HCT116 (cell line): Measurements from ENCODE around the gene ARHGDIA. TPM values are rescaled to one million over a fixed set of nuclear protein-coding genes. Genes with fewer than 3 reads are reported as not detected.

Experiments
- ATAC-seq: fragments of 200-7000 bp; cut with Tn5 transposase; 2 replicates; pipeline ENCODE4 v1.9.1; 2020; ENCODE audit warnings: mild to moderate bottlenecking, moderate library complexity
- BruUV-seq: library from RNA; stranded (reverse); fragments of 400-500 nt; replicated peaks from 2 replicates; lab custom pipeline; 2021; lab: Mats Ljungman, UMichigan
- CTCF ChIA-PET: fragments of 300-600 bp; sonication (Branson Sonifier 250); formaldehyde crosslinking; loops from one replicate; lab custom pipeline; 2021; ENCODE audit warnings: antibody characterized with exemption; lab: Charles Lee
- POLR2A ChIA-PET: fragments of 300-600, 350-600 bp; sonication (Branson Sonifier 250); formaldehyde crosslinking; loops from one replicate; lab custom pipeline; 2021; ENCODE audit warnings: antibody characterized with exemption; lab: Charles Lee
- RAD21 ChIA-PET, 2 experiments: fragments of 300-600 bp; sonication (Branson Sonifier 250); formaldehyde crosslinking; loops; one replicate each; lab custom pipeline; 2023; ENCODE audit warnings: low total read pairs in 2 of 2; ENCODE audit not compliant: uncharacterized antibody in 2 of 2, unreplicated experiment in 2 of 2, low non-redundant PET in 1 of 2; lab: Charles Lee
- DNase-seq: peaks from one replicate; pipeline ENCODE4 v3.0.0-alpha.2; 2010; ENCODE audit warnings: low read depth, low spot score
- H2AFZ ChIP-seq: fragments of 200-600 bp; shearing (Covaris generic), sonication (generic); 2 replicates; pipeline ENCODE4 v1.6.1; 2017; ENCODE audit warnings: low read depth, mixed run types, mixed read lengths, antibody characterized with exemption, low read length; ENCODE audit not compliant: poor library complexity, severe bottlenecking
- H3K27ac ChIP-seq: 2 replicates; pipeline ENCODE4 v1.5.1; 2012; ENCODE audit warnings: low read depth, low read length
- H3K27me3 ChIP-seq: fragments of 200-600 bp; sonication (generic); 2 replicates; pipeline ENCODE4 v1.6.1; 2016; ENCODE audit warnings: mixed run types, low read length, mixed read lengths; ENCODE audit not compliant: insufficient read depth
- H3K36me3 ChIP-seq, 2 experiments: fragments of 200-500 bp in 1 of 2; fragments of 200-600 bp in 1 of 2; sonication (Bioruptor generic) in 1 of 2; sonication (generic) in 1 of 2; 2 replicates each; pipeline versions ENCODE4 v1.5.1 to v1.6.1; 2014 to 2016; ENCODE audit warnings: low read length in 2 of 2, inconsistent platforms in 1 of 2, mixed read lengths in 1 of 2, mixed run types in 1 of 2; ENCODE audit not compliant: insufficient read depth in 2 of 2, control insufficient read depth in 1 of 2
- H3K4me1 ChIP-seq, 2 experiments: fragments of 200-600 bp in 1 of 2; sonication (generic) in 1 of 2; 2 replicates each; pipeline versions ENCODE4 v1.5.1 to v1.6.1; 2012 to 2017; ENCODE audit warnings: low read length in 2 of 2, inconsistent platforms in 1 of 2, mild to moderate bottlenecking in 1 of 2, mixed read lengths in 1 of 2, mixed run types in 1 of 2, moderate library complexity in 1 of 2; ENCODE audit not compliant: insufficient read depth in 2 of 2, control insufficient read depth in 1 of 2
- H3K4me2 ChIP-seq: fragments of 200-600 bp; sonication (generic); 2 replicates; pipeline ENCODE4 v1.6.1; 2017; ENCODE audit warnings: mixed run types, low read length, mixed read lengths
- H3K4me3 ChIP-seq, 2 experiments: fragments of 200-600 bp in 1 of 2; sonication (generic) in 1 of 2; replicated peaks in 1 of 2; 2 replicates each; pipeline ENCODE4 v1.5.1; 2011 to 2016; ENCODE audit warnings: low read length in 2 of 2, control low read depth in 1 of 2, low read depth in 1 of 2, mild to moderate bottlenecking in 1 of 2, mixed read lengths in 1 of 2, mixed run types in 1 of 2
- H3K79me2 ChIP-seq: fragments of 200-600 bp; sonication (generic); 2 replicates; pipeline ENCODE4 v1.6.1; 2017; ENCODE audit warnings: mild to moderate bottlenecking, mixed run types, low read length, moderate library complexity, mixed read lengths; ENCODE audit not compliant: insufficient read depth
- H3K9ac ChIP-seq: fragments of 200-600 bp; sonication (generic); 2 replicates; pipeline ENCODE4 v1.6.1; 2016; ENCODE audit warnings: low read length, mixed read lengths
- H3K9me2 ChIP-seq: fragments of 200-600 bp; sonication (generic), shearing (Covaris generic); 2 replicates; pipeline ENCODE4 v1.6.1; 2017; ENCODE audit warnings: mixed run types, mild to moderate bottlenecking, moderate library complexity; ENCODE audit not compliant: insufficient read depth
- H3K9me3 ChIP-seq, 2 experiments: fragments of 200-500 bp in 1 of 2; fragments of 200-600 bp in 1 of 2; sonication (Bioruptor generic) in 1 of 2; sonication (generic) in 1 of 2; 2 replicates each; pipeline ENCODE4 v1.6.1; 2014 to 2017; ENCODE audit warnings: low read length in 2 of 2, mixed read lengths in 2 of 2, inconsistent platforms in 1 of 2, low read depth in 1 of 2, mild to moderate bottlenecking in 1 of 2, mixed run types in 1 of 2, moderate library complexity in 1 of 2; ENCODE audit not compliant: control insufficient read depth in 1 of 2, insufficient read depth in 1 of 2
- H4K20me1 ChIP-seq: fragments of 200-600 bp; sonication (generic), shearing (Covaris generic); 2 replicates; pipeline ENCODE4 v1.6.1; 2017; ENCODE audit warnings: mixed run types, mild to moderate bottlenecking, moderate library complexity; ENCODE audit not compliant: insufficient read depth
- CBX3 ChIP-seq: IDR thresholded peaks from 2 replicates; pipeline ENCODE4 v1.6.1; 2012; ENCODE audit warnings: low read depth
- CEBPB ChIP-seq: IDR thresholded peaks from 2 replicates; pipeline ENCODE4 v1.6.1; 2012; ENCODE audit warnings: low read depth
- EGR1 ChIP-seq: IDR thresholded peaks from 2 replicates; pipeline ENCODE4 v1.6.1; 2012; ENCODE audit warnings: low read depth
- ELF1 ChIP-seq: IDR thresholded peaks from 2 replicates; pipeline ENCODE4 v1.6.1; 2012; ENCODE audit warnings: low read depth, borderline replicate concordance
- EZH2 ChIP-seq: fragments of 200-600 bp; sonication (generic); IDR thresholded peaks from 2 replicates; pipeline ENCODE4 v1.6.1; 2017; ENCODE audit warnings: antibody characterized with exemption, mixed run types
- EZH2phosphoT487 ChIP-seq: fragments of 200-600 bp; IDR thresholded peaks from 2 replicates; pipeline ENCODE4 v1.6.1; 2018; ENCODE audit warnings: antibody characterized with exemption, borderline replicate concordance
- FOSL1 ChIP-seq: IDR thresholded peaks from 2 replicates; pipeline ENCODE4 v1.6.1; 2012; ENCODE audit warnings: low read depth
- JUND ChIP-seq: IDR thresholded peaks from 2 replicates; pipeline ENCODE4 v1.6.1; 2012
- POLR2A ChIP-seq: IDR thresholded peaks from 2 replicates; pipeline ENCODE4 v1.7.0; 2011; ENCODE audit warnings: borderline replicate concordance; ENCODE audit not compliant: insufficient read depth, insufficient read length; ENCODE audit errors: extremely low read depth
- POLR2AphosphoS5 ChIP-seq: IDR thresholded peaks from 2 replicates; pipeline ENCODE4 v1.6.1; 2011; ENCODE audit warnings: mild to moderate bottlenecking, low read depth, low read length, moderate library complexity
- RAD21 ChIP-seq: IDR thresholded peaks from 2 replicates; pipeline ENCODE4 v1.6.1; 2012; ENCODE audit warnings: low read depth, mild to moderate bottlenecking
- SIN3A ChIP-seq: IDR thresholded peaks from 2 replicates; pipeline ENCODE4 v1.6.1; 2012; ENCODE audit warnings: low read depth
- SP1 ChIP-seq: IDR thresholded peaks from 2 replicates; pipeline ENCODE4 v1.6.1; 2012; ENCODE audit warnings: low read depth
- SRF ChIP-seq: IDR thresholded peaks from 2 replicates; pipeline ENCODE4 v1.6.1; 2012; ENCODE audit warnings: low read depth
- TCF7L2 ChIP-seq: IDR thresholded peaks from 2 replicates; pipeline ENCODE4 v1.7.0; 2011; ENCODE audit warnings: borderline replicate concordance, inconsistent platforms; ENCODE audit not compliant: insufficient read depth, insufficient read length; ENCODE audit errors: extremely low read depth
- YY1 ChIP-seq: IDR thresholded peaks from 2 replicates; pipeline ENCODE4 v1.6.1; 2011; ENCODE audit warnings: low read length, low read depth, moderate library complexity, mild to moderate bottlenecking; ENCODE audit not compliant: insufficient replicate concordance; ENCODE audit errors: extremely low read depth
- ZBTB33 ChIP-seq: IDR thresholded peaks from 2 replicates; pipeline ENCODE4 v1.6.1; 2011; ENCODE audit warnings: mild to moderate bottlenecking, low read length, moderate library complexity; ENCODE audit not compliant: insufficient replicate concordance; ENCODE audit errors: extremely low read depth
- ZFX ChIP-seq: fragments of 450-650 bp; IDR thresholded peaks from 2 replicates; pipeline ENCODE4 v1.6.1; 2017
- ZNF274 ChIP-seq: fragments of 200-500 bp; sonication (Bioruptor generic); IDR thresholded peaks from 2 replicates; pipeline ENCODE4 v1.6.1; 2014; ENCODE audit warnings: mild to moderate bottlenecking, low read depth, low read length, inconsistent platforms
- intact Hi-C: fragments of 100-400 bp; cut with micrococcal nuclease; formaldehyde crosslinking; loops from 2 replicates; pipeline ENCODE4 v1.10.0; 2022
- total RNA-seq: library from RNA; stranded (reverse); gene quantifications from one replicate; pipeline ENCODE4 v1.2.1, GENCODE V29; 2021; ENCODE audit not compliant: unreplicated experiment
- TF ChIP-seq, protein P1 (sequence below): IDR thresholded peaks from 2 replicates; pipeline ENCODE4 v1.6.1; 2012; ENCODE audit warnings: low read depth
- TF ChIP-seq, protein P2 (sequence below): IDR thresholded peaks from 2 replicates; pipeline ENCODE4 v1.6.1; 2012
- TF ChIP-seq, protein P3 (sequence below): IDR thresholded peaks from 2 replicates; pipeline ENCODE4 v1.6.1; 2012

The ARHGDIA gene
- total RNA-seq, 1 experiment from 2014 or later = 554 TPM

GRCh38 chr17:81898029-81898866 lies 27.1 kb upstream of the ARHGDIA start:
- Histone ChIP-seq H3K4me1 (peaks cover 24 to 52% of the 10 kb centered on the region in 2 experiments), H3K9me2 (no peaks in the 10 kb centered on the region), H3K4me3 (peak overlapping the region in 1 of 2 experiments; percentile 13; a peak in 2 of 4 replicates), H2AFZ (no peak overlapping the region), H3K36me3 (peaks cover 11 to 30% of the 10 kb centered on the region in 2 experiments; a peak in 2 of 4 replicates), H3K9me3 (no peaks in the 10 kb centered on the region), H3K79me2 (peaks cover 18% of the 10 kb centered on the region), H3K9ac (peak overlapping the region; percentile 47), H4K20me1 (no peaks in the 10 kb centered on the region), H3K27ac (peak overlapping the region; percentile 85), H3K27me3 (no peaks in the 10 kb centered on the region), H3K4me2 (peak overlapping the region; percentile 60)
- DNase-seq (peak; percentile 56), ATAC-seq (peak; percentile 69)
- ChIA-PET POLR2A (interaction anchor here (0.8 to 1.1 kb wide), 2 partner anchors 14 to 15 kb away, joined by 3 read pairs; no protein-coding TSS in a partner anchor), RAD21 (no interaction called here), CTCF (no interaction called here)
- intact Hi-C loops = no loop called here
- no TSS peak for BruUV-seq
- TF ChIP-seq POLR2A (no peak), EGR1 (no peak), SIN3A (0 out of 2 replicates have a peak, but pooled peaks have one; percentile 44), ELF1 (no peak), JUND (no peak; the same call in 1 of the 2 replicates), FOSL1 (no peak), RAD21 (no peak), CBX3 (no peak), SP1 (no peak), TCF7L2 (no peak), SRF (no peak), CEBPB (no peak), ZBTB33 (no peak), YY1 (no peak), POLR2AphosphoS5 (0 out of 2 replicates have a peak, but pooled peaks have one; percentile 17), ZFX (no peak), EZH2 (no peak), EZH2phosphoT487 (no peak), ZNF274 (no peak)
- TF ChIP-seq, protein P1, sequence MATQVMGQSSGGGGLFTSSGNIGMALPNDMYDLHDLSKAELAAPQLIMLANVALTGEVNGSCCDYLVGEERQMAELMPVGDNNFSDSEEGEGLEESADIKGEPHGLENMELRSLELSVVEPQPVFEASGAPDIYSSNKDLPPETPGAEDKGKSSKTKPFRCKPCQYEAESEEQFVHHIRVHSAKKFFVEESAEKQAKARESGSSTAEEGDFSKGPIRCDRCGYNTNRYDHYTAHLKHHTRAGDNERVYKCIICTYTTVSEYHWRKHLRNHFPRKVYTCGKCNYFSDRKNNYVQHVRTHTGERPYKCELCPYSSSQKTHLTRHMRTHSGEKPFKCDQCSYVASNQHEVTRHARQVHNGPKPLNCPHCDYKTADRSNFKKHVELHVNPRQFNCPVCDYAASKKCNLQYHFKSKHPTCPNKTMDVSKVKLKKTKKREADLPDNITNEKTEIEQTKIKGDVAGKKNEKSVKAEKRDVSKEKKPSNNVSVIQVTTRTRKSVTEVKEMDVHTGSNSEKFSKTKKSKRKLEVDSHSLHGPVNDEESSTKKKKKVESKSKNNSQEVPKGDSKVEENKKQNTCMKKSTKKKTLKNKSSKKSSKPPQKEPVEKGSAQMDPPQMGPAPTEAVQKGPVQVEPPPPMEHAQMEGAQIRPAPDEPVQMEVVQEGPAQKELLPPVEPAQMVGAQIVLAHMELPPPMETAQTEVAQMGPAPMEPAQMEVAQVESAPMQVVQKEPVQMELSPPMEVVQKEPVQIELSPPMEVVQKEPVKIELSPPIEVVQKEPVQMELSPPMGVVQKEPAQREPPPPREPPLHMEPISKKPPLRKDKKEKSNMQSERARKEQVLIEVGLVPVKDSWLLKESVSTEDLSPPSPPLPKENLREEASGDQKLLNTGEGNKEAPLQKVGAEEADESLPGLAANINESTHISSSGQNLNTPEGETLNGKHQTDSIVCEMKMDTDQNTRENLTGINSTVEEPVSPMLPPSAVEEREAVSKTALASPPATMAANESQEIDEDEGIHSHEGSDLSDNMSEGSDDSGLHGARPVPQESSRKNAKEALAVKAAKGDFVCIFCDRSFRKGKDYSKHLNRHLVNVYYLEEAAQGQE = no peak
- TF ChIP-seq, protein P2, sequence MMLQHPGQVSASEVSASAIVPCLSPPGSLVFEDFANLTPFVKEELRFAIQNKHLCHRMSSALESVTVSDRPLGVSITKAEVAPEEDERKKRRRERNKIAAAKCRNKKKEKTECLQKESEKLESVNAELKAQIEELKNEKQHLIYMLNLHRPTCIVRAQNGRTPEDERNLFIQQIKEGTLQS = no peak
- TF ChIP-seq, protein P3, sequence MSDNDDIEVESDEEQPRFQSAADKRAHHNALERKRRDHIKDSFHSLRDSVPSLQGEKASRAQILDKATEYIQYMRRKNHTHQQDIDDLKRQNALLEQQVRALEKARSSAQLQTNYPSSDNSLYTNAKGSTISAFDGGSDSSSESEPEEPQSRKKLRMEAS = peak; percentile 68; the same call in 1 of the 2 replicates
